Fibroblast of gingiva (primary cell): ENCODE data around the gene SLC35D2.

Experiments
- DNase-seq: peaks from one replicate; pipeline ENCODE4 v3.0.0-alpha.2; 2011; ENCODE audit warnings: low read depth

The SLC35D2 gene

DNA sequence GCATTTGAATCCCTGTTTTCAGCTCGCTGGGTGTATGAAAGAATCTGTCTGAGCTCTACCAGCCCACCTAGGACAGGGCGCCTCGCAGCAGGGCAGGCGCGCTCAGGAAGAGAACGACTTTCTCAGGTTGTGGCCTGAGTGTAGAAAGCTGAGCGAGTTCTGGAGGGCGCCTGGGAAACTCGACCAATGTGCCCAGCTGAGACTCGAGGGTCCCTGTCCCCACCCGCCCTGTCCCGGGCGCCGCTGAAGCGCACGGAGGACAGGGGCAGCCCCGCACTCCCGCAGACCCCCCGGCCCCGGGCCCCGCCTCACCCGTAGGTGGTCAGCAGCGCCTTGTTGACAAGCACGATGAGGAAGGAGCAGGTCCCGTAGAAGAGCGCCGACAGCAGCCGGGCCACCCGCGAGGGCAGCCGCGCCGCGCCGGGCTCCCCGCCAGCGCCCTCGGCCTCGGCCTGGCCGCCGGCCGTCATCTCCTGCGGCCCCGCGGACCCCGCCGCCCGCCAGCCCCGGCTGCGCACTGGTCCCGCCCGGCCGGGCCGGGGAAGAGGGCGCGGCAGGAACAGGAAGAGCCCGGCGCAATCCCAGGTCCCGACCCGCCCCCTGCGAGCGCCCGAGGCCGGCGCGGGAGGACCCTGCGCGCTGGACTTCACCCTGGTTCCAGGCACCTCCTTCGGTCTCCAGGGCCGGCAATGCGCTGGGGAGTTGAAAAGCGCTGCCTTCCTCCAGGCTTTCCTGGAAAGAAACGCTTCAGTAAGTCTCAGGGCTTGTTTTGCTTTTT lies at the start of gene SLC35D2:
Gene SLC35D2, minus strand, starts transcription at position 547 of the 778 bp plus-strand sequence. Its CDS starts 77 bp downstream, at position 470.
- peak; percentile 60 for DNase-seq

DNA sequence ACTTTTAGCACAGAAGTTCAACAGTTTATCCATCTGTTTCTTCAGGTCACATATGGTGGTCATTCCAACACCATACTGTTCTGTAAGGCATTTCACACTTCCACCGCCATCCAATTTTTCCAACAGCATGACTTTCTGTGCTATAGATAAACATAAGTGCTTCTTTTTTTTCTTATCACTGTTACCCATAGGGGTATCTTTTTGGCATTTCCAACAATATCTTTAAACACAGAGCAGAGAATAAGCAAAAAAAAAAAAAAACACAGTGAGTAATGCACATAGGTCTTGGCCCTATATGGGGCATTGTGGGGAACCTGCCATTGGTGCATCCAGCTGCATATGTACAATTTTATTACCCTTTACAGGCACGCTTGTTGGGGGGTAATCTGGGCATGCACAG lies 46.9 kb upstream of the SLC35D2 start:
- no peak for DNase-seq

DNA sequence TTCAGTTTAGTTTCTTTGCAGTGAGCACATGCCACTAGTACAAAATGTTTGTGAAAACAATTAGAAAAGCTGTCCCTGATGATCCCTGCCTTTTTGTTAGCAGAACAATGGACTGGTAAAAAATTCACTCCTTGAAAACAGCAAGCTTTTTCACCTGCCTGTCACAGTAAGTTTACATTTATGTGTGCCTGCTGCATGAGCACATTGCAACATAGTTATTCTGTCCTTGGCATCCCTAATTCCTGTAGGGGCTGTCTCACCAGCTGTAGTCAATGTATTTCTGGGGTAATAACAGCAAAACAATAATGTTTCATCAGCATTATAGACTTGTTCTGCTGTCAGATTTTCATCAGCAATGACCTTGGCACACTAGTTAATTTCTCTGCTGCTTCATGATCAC lies 46.2 kb upstream of the SLC35D2 start:
- no peak for DNase-seq

DNA sequence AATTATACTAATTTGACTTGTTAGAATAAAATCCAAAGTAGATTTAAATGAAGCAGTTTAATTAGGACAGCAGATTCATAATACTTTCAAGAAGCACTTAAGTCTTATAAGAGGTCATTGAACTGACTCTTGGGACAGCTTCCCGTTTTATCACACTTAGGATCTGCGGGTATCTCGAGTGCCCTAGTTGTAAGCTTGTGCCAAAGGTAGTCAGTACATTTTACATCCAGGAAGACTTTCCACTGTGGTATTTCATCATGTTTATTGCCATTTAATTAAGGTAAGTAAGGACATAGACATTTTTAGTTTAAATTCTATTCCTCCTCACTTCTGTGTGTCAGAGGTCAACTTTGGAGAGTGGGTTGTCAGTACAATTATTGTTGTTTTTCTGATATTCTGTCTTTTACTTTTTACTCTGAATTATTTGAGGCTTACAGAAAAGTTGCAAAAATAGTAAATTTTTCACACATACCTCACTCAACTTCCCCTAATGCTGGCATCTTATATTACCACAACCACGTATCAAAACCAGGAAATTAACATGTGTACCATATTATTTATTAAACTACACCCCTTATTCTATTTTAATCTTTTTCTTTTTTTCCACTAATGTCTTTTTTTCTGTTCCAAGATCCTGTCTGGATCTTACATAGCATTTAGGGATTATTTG lies 42.1 kb upstream of the SLC35D2 start:
- DNase-seq, result no peak

DNA sequence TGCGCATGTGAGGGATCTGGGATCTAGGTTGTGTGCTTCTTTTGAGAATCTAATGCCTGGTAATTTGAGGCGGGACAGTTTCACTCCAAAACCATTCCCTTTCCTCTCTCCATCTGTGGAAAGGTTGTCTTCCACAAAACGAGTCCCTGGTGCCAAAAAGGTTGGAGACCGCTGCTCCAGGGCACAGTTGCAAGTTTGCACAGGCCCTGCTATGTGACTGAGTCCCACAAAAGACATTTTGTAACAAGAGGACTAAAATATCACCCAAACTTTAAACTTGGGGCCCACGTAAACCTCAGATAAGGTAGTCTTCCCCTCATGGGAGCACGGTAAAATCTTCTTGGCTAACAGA lies 40.5 kb upstream of the SLC35D2 start:
- no peak for DNase-seq

DNA sequence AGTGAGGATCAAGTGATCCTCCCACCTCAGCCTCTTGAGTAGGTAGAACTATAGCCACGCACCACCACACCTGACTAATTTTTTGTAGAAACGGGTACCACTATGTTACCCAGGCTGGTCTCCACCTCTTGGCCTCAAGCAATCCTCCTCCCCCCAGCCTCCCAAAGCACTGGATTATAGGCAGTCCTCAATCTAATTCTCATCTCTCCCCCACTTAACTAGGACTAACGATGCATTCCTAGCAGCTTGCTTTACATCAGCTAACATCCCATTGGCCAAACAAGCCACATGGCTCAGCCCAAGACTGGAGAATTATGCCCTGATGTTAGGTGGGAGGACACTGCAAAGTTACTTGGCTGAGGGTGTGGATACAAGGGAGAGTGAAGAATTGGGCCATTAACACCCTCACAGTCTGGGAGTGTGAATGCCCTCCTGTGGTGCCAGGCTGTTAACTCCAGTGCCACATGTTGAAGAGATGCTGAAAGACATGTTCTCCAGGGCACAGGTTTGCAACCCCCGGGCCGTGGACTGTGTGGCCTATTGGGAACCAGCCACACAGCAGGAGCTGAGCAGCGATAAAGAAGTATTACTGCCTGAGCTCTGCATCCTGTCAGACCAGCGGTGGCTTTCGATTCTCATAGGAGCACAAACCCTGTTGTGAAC lies 39.9 kb upstream of the SLC35D2 start:
- DNase-seq, result no peak

DNA sequence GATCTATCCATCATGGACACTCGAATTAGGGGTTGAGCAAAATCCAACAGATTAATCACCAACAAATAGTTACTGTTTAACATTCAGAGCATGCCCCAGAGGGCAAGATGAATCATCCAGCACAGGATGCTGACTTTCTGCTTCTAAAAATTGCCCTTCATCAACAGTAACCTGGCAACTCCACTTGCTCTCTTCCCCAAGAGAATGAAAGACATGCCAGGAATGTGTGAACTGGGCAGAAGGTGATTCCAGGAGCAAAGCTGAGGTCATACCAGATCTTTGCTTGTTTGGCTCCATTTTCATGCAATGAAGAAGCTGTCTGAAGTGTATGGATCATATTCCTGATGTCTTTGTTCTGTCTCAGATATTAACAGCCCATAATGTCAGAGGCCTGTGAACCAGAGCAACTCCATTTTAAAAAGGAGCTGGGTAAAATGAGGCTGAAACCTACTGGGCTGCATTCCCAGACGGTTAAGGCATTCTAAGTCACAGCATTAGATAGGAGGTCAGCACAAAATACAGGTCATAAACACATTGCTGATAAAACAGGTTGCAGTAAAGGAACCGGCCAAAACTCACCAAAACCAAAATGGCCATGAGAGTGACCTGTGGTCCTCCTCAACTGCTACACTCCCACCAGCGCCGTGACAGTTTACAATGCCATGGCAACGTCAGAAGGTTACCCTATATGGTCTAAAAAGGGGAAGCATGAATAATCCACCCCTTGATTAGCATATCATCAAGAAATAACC lies 37.1 kb upstream of the SLC35D2 start:
- DNase-seq, result peak; percentile 97

DNA sequence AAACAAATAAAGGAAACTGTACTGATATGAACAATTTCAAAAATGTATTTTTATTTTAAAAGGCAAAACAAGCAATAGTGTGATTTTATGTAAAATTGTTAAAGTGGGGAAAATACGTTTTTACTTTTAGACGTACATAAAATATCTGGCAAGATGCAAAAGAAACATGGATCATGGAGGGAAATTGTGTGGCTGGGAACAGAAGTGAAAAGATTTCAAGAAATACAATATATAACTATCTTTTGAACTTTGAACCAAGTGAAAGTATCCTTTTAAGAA lies 36.1 kb upstream of the SLC35D2 start:
- no peak for DNase-seq

DNA sequence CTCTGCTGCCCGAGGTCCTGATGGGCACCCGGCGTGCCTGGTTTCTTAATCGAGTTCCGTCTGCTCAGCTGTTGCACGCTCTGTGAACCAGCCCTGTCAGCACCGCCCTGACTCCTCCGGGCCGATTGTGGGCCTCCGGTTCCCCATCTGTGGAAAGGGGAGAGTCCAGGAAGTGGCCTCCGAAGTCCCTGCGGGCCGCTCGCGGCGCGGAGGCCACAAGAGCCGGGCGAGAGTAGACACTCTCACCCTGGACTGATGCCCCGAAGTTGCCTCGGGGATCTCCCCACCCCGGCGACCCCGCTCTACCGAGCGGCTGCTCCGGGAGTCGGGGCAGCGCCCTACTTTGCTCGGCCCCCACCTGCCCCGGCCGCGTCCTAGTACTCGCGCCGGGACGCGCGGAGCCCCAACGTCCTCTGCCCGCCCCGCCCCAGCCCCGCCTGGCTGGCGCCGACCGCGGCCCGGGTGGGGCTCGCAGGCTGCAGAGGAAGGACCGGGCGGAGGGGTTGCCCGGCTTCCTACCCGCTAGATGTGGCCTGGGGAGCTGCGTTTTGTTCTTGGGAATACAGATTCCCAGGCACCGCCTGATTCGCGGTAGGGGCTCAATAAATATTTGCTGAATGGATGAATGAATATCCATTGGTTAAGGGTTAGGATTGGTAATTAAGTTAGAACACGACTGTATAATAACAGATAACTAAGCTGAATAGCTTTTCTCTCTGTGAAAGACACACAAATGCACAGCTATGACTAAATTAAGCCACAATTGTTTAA lies 35.6 kb upstream of the SLC35D2 start:
- DNase-seq, result peak; percentile 64

DNA sequence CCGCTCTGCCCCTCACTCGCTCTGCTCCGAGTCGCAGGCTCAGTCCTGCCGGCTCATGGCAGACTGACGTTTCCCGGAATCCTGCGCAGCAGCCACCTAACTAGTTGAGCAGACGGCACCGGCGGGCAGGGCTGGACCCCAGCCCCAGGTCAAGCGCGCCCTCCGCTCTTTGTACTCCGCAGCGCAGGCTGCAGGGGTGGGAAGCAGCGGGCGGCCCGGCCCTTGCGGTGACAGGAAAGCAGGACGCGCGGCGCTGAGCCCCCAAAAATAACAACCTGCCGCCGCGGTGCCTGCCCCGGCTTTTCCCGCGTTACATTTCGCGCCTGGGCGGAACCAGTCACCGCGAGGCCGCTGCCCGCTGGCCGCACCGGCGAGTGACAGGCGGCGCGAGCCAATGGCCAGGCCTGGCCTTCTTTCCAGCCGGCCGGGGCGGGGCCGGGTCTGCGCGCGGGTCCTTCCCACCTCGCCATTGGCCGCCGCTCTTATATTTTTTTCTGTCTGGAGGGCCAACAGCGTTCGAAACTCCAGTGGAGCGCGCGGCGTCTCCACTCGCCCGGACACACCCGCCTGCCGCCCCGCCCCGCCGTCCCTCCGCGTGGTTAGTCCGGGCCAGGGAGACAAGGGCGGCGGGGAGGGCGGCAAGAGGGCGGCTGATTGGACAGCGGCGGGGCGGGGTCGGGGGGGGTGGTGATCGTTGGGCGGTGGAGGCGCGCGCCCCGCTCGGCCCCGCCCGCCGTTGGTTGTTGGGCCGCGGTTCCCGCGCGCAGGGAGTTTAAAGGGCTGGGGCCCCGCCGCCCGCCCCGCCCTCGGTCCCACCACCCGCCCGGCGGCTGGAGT lies 34.8 kb upstream of the SLC35D2 start, which contains the start of gene ZNF367:
Gene ZNF367, minus strand, starts transcription at position 288 of the 837 bp plus-strand sequence. CDS start 338 bp downstream, outside the sequence.
- peak; percentile 99 for DNase-seq

DNA sequence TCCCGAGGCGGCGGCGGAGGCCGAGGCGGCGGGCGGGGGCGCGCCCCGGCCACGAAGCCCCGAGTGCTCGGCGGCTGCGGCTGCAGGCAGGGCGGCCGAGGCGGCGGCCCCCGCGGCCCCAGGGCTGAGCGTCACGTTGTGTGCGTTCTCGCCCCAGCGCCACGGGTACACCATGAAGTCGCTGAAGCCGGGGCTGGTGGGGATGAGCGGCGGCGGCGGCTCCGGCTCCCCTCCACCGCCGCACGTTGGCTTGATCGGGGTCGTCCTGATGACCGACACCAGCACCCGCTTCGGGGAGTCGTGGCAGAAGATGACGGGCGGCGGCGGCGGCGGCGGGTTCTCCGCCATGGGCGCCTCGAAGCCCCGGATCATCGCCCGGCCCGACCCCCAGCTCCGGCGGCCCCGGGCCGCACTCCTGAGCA lies 34.2 kb upstream of the SLC35D2 start:
- DNase-seq, result no peak

DNA sequence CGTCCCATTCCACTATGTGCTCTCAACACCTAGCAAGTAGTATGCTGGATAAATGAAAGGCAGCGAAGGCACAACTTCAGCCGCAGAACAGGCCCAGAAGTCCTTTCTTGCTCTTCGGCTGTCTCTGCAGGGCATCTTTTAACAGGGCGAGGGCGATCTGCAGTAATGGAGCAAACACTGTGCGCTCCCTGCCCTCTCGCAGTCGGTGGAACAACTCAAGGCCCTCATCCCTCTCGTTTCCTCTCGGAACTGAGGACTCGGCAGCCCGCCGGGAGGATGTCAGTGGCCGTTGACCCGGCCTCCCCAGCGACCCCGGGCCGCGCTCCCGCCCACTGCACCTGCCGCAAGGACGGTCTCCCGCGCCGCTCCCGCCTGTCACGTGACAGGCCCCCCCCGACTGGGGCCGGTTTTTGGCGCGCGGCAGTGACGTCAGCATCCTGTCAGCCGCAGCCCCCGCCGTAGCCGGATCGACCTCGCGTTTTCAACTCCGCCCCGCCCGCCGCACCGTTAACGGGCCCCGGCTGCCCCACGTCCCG lies 33.6 kb upstream of the SLC35D2 start:
- peak; percentile 72 for DNase-seq

DNA sequence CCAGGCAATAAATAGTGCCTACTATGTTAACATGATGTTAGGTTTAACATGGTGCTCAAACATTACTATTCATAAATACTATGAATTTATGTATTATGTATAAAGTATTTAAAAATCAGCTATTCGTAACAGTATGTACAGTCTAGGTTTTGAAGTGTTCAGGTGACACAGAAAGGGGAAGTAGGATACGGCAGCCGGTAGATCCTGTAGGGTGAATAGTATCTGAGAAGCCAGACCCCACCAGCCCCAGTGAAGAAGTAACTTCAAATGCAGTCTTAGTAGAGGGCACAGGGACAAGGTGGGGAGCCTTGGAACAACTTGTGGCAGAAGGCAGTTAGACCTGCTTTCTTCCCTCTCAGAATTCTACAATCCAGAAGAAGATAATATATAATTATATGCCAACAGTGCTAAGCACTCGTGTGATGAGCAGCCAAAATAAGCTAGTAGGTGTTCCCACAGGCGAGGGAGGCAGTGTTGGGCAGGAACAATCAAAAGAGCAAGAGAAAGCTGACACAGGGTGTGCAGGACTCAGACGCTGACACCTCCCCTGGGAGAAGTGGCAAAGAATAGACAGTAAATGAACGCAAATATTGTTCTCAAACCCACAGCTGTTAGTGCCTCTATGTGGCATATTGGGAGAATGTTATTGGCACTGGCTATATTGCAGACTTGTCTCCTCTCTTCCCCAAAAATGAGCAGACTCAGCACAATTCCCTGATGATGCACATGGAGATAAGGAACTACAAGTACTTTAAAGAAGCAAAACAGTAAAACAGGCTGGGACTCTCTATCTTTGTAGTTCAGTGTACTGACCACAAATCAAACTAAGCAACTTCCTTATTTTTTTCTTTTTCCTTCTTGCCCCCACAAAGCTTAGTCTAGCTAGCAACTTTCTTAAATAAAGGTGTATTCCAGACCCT lies 30.1 kb upstream of the SLC35D2 start:
- no peak for DNase-seq

DNA sequence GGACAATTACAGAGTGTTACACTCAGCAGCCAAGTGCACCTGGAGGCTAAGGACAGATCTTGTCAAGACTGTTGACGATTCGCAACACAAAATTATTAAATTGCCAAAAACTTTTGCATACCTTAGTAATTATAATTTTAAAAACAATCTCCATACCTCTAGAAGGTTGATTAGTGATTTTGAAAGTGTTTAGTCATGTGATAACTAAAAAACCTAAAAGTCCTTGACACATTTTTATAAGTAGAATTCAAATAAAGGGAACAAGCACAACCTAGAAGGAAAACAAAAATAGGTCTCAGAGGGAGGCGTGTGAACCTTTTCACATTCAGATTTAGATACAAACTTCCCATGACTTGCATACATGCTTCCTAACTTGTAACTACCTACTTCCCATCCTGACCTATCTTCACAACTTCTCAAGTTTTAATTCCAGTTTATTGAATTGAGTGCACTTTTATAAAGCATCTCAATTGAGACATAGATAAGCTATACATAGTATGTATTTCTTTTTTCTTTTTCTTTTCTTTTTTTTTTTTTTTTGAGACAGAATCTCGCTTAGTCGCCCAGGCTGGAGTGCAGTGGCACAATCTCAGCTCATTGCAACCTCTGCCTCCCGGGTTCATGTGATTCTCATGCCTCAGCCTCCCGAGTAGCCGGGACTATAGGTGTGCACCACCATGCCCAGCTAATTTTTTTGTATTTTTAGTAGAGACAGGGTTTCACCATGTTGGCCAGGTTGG lies 28.8 kb upstream of the SLC35D2 start:
- no peak for DNase-seq

DNA sequence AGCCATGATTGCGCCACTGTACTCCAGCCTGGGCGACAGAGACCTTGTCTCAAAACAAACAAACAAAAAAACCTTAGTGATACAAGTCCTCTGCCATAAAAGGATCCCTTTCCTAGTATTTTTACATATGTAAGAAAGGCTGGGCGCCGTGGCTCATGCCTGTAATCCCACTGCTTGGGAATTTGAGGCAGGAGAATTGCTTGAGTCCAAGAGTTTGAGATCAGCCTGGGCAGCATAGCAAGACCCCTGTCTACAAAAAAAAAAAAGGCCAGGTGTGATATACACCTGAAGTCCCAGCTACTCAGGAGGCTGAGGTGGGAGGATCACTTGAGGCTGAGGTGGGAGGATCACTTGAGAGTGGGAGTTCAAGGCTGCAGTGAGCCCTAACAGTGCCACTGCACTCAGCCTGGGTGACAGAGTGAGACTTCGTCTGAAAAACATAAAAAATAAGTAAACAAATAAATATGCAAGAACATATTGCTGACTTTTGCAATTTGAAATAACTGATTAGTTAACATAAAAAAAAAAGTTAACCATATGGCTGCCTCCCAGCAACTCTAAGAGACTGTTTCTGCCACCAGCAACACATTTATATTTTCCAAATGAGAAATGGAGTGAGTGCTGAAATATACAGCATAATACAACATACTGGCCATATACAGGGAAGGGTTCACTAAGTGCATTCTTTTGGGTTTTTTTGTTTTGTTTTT lies 27.8 kb upstream of the SLC35D2 start:
- no peak for DNase-seq

DNA sequence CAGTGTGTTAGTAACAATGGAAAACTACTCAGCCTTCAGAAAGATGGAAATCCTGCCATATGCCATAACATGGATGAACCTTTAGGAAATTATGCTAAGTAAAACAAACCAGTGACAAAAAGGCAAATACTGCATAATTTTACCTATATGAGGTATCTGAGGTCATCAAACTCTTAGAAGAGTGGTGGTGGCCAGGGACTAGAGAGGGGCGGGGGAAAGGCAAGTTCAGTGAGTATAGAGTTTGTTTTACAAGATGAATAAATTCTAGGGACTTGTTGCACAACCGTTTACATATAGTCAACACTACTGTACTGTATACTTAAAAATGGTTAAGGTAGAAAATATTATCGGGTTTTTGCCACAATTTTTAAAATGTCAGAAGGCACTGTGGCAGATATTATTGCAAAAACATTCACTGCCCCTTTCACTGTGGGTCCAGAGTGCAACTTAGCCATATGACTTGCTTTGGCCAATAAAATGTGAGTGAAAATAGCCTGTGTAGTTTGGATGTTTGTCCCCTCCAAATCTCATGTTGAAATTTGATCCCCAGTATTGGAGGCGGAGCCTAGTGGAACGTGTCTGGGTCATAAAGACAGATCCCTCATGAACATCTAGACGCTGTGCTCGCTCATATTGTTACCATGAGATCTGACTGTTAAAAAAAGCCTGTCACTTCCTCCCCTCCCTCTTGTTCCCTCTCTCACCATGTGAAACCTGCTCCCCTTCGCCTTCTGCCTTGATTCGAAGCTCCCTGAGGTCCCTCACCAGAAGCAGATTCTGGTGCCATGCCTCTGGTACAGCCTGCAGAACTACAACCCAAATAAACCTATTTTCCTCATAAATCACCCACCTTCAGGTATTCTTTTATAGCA lies 25.1 kb upstream of the SLC35D2 start:
- DNase-seq, result no peak
